Measurements from ENCODE around the gene OR1A1. TPM values are rescaled to one million over a fixed set of nuclear protein-coding genes. Genes with fewer than 3 reads are reported as not detected.

The OR1A1 gene
- total RNA-seq (2022): not detected in 2 replicates
- not detected for Bru-seq, nascent RNA
- not detected for BruChase-seq, experiment 1, labeled RNA remaining after a 6-hour chase
- not detected for BruChase-seq, experiment 2, labeled RNA remaining after a 2-hour chase
- long read RNA-seq: 0 reads

GRCh38 chr17:3207367-3207766 is at the start of gene OR1A1:
TSS of gene OR1A1 (plus strand) at chr17:3207667. CDS start at chr17:3215621, 7,954 bp downstream.
- POLR2A ChIA-PET: no interaction called here
- no peak for DNase-seq (ENCODE audit: unreplicated experiment)
- no peaks in the 10 kb centered on the region for H3K9me3 Mint-ChIP-seq (ENCODE audit: unreplicated experiment)
- no peaks in the 10 kb centered on the region for H3K4me1 Mint-ChIP-seq (ENCODE audit: insufficient read depth, unreplicated experiment)
- peaks cover 43% of the 10 kb centered on the region for H3K27me3 Mint-ChIP-seq (ENCODE audit: insufficient read depth, unreplicated experiment)
- CTCF ChIA-PET: no interaction called here
- no TSS peak for BruUV-seq (replicated peaks)
- no peaks in the 10 kb centered on the region for H3K36me3 Mint-ChIP-seq (ENCODE audit: insufficient read depth, unreplicated experiment)
- intact Hi-C loops (cut with micrococcal nuclease): no loop called here
- H3K4me3 Mint-ChIP-seq (ENCODE audit: unreplicated experiment): no peak within 1 kb of the TSS
- no peak for TF ChIP-seq CTCF (IDR thresholded peaks at IDR 0.05; ENCODE audit: unreplicated experiment)
- no peak within 1 kb of the TSS for H3K27ac Mint-ChIP-seq (ENCODE audit: low read depth, unreplicated experiment)

GRCh38 chr17:3167574-3167973 is 39.9 kb upstream of the OR1A1 start:
- Mint-ChIP-seq H3K36me3 (ENCODE audit: insufficient read depth, unreplicated experiment) (no peaks in the 10 kb centered on the region), H3K27me3 (ENCODE audit: insufficient read depth, unreplicated experiment) (peaks cover 61% of the 10 kb centered on the region), H3K4me3 (ENCODE audit: unreplicated experiment) (no peak overlapping the region), H3K4me1 (ENCODE audit: insufficient read depth, unreplicated experiment) (no peaks in the 10 kb centered on the region), H3K9me3 (ENCODE audit: unreplicated experiment) (no peaks in the 10 kb centered on the region), H3K27ac (ENCODE audit: low read depth, unreplicated experiment) (no peak overlapping the region)
- no peak for TF ChIP-seq CTCF (IDR thresholded peaks at IDR 0.05; ENCODE audit: unreplicated experiment)
- intact Hi-C loops (cut with micrococcal nuclease): no loop called here
- BruUV-seq (replicated peaks): no TSS peak
- ChIA-PET POLR2A (no interaction called here), CTCF (no interaction called here)
- no peak for DNase-seq (ENCODE audit: unreplicated experiment)

GRCh38 chr17:3189961-3190360 is 17.5 kb upstream of the OR1A1 start:
- ChIA-PET CTCF (interaction anchor here (1.0 kb wide), 1 partner anchor 10 kb away, joined by 3 read pairs; no protein-coding TSS in a partner anchor), POLR2A (no interaction called here)
- no TSS peak for BruUV-seq (replicated peaks)
- no peaks in the 10 kb centered on the region for H3K9me3 Mint-ChIP-seq (ENCODE audit: unreplicated experiment)
- TF ChIP-seq CTCF (IDR thresholded peaks at IDR 0.05; ENCODE audit: unreplicated experiment): no peak
- no peak overlapping the region for H3K4me3 Mint-ChIP-seq (ENCODE audit: unreplicated experiment)
- intact Hi-C loops (cut with micrococcal nuclease): no loop called here
- no peak overlapping the region for H3K27ac Mint-ChIP-seq (ENCODE audit: low read depth, unreplicated experiment)
- no peaks in the 10 kb centered on the region for H3K4me1 Mint-ChIP-seq (ENCODE audit: insufficient read depth, unreplicated experiment)
- peaks cover 72% of the 10 kb centered on the region for H3K27me3 Mint-ChIP-seq (ENCODE audit: insufficient read depth, unreplicated experiment)
- no peak for DNase-seq (ENCODE audit: unreplicated experiment)
- H3K36me3 Mint-ChIP-seq (ENCODE audit: insufficient read depth, unreplicated experiment): no peaks in the 10 kb centered on the region

GRCh38 chr17:3197219-3197618 is 10.2 kb upstream of the OR1A1 start, which contains the start of gene OR1A2:
TSS of gene OR1A2 (plus strand) at chr17:3197519. CDS start at chr17:3197519, 0 bp downstream.
- Mint-ChIP-seq H3K4me3 (ENCODE audit: unreplicated experiment) (no peak within 1 kb of the TSS), H3K9me3 (ENCODE audit: unreplicated experiment) (peaks cover 16% of the 10 kb centered on the region), H3K36me3 (ENCODE audit: insufficient read depth, unreplicated experiment) (no peaks in the 10 kb centered on the region), H3K4me1 (ENCODE audit: insufficient read depth, unreplicated experiment) (no peaks in the 10 kb centered on the region), H3K27ac (ENCODE audit: low read depth, unreplicated experiment) (no peak within 1 kb of the TSS), H3K27me3 (ENCODE audit: insufficient read depth, unreplicated experiment) (peaks cover 73% of the 10 kb centered on the region)
- BruUV-seq (replicated peaks): no TSS peak
- ChIA-PET POLR2A (no interaction called here), CTCF (no interaction called here)
- DNase-seq (ENCODE audit: unreplicated experiment): no peak
- intact Hi-C loops (cut with micrococcal nuclease): no loop called here
- TF ChIP-seq CTCF (IDR thresholded peaks at IDR 0.05; ENCODE audit: unreplicated experiment): no peak

All from MCF 10A (cell line).